HL-60 (cell line): Measurements from ENCODE around the gene PIWIL1.

Experiments used
- DNase-seq, 2 experiments: peaks; one replicate each; pipeline ENCODE4 v3.0.0-alpha.2; 2010 to 2020; ENCODE audit warnings: low read depth in 1 of 2, low spot score in 1 of 2
- H3K27ac ChIP-seq: fragments of 250-450 bp; sonication (Bioruptor Pico); replicated peaks from 2 replicates; pipeline ENCODE4 v1.5.1; 2020; ENCODE audit warnings: mild to moderate bottlenecking, moderate library complexity
- H3K27me3 ChIP-seq: fragments of 250-450 bp; sonication (Bioruptor Pico); 2 replicates; pipeline ENCODE4 v1.5.1; 2021; ENCODE audit warnings: mild to moderate bottlenecking, moderate library complexity; ENCODE audit not compliant: insufficient read depth, poor library complexity, severe bottlenecking
- H3K4me3 ChIP-seq: replicated peaks from 2 replicates; pipeline ENCODE4 v1.5.1; 2011; ENCODE audit warnings: mild to moderate bottlenecking, control low read depth, low read length; ENCODE audit not compliant: insufficient read depth
- GABPA ChIP-seq: IDR thresholded peaks from 2 replicates; pipeline ENCODE4 v1.6.1; 2012; ENCODE audit warnings: low read depth
- POLR2AphosphoS5 ChIP-seq: IDR thresholded peaks from 2 replicates; pipeline ENCODE4 v1.6.1; 2012; ENCODE audit warnings: low read depth
- SPI1 ChIP-seq: IDR thresholded peaks from 2 replicates; pipeline ENCODE4 v1.6.1; 2012; ENCODE audit warnings: low read depth, mild to moderate bottlenecking, borderline replicate concordance
- TF ChIP-seq, protein P1 (sequence below): IDR thresholded peaks from 2 replicates; pipeline ENCODE4 v1.6.1; 2012; ENCODE audit warnings: low read depth; ENCODE audit not compliant: insufficient replicate concordance
- TF ChIP-seq, protein P2 (sequence below): IDR thresholded peaks from one replicate; pipeline ENCODE4 v1.5.1; 2011; ENCODE audit warnings: low read length, control low read depth, inconsistent platforms; ENCODE audit not compliant: insufficient read depth

PIWIL1 gene

DNA sequence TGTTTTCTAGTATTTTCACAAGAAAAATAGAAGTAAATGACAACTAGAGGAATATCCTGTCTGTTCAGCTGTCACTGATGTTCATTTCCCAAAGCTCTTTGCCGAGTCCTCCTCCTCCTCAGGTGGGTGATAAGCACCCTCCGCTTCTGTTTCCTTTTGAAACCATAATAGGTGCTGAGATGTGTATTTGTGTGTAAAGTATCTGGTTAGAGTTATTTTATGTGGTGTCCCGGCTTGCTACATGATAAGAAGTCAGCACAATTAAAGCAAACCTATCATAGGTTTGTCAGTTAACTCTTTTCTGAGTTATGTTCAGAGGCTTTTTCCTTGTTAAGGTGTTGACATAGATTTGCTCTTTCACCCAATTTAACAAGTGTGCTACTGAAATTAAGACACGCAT is 82.4 kb downstream of the PIWIL1 start:
- no peak overlapping the region for H3K4me3 ChIP-seq
- no peaks in the 10 kb centered on the region for H3K27me3 ChIP-seq
- H3K27ac ChIP-seq: no peak overlapping the region
- DNase-seq: no peak
- TF ChIP-seq POLR2AphosphoS5: no peak
- TF ChIP-seq SPI1: no peak
- TF ChIP-seq, protein P1, sequence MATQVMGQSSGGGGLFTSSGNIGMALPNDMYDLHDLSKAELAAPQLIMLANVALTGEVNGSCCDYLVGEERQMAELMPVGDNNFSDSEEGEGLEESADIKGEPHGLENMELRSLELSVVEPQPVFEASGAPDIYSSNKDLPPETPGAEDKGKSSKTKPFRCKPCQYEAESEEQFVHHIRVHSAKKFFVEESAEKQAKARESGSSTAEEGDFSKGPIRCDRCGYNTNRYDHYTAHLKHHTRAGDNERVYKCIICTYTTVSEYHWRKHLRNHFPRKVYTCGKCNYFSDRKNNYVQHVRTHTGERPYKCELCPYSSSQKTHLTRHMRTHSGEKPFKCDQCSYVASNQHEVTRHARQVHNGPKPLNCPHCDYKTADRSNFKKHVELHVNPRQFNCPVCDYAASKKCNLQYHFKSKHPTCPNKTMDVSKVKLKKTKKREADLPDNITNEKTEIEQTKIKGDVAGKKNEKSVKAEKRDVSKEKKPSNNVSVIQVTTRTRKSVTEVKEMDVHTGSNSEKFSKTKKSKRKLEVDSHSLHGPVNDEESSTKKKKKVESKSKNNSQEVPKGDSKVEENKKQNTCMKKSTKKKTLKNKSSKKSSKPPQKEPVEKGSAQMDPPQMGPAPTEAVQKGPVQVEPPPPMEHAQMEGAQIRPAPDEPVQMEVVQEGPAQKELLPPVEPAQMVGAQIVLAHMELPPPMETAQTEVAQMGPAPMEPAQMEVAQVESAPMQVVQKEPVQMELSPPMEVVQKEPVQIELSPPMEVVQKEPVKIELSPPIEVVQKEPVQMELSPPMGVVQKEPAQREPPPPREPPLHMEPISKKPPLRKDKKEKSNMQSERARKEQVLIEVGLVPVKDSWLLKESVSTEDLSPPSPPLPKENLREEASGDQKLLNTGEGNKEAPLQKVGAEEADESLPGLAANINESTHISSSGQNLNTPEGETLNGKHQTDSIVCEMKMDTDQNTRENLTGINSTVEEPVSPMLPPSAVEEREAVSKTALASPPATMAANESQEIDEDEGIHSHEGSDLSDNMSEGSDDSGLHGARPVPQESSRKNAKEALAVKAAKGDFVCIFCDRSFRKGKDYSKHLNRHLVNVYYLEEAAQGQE: no peak
- TF ChIP-seq, protein P2, sequence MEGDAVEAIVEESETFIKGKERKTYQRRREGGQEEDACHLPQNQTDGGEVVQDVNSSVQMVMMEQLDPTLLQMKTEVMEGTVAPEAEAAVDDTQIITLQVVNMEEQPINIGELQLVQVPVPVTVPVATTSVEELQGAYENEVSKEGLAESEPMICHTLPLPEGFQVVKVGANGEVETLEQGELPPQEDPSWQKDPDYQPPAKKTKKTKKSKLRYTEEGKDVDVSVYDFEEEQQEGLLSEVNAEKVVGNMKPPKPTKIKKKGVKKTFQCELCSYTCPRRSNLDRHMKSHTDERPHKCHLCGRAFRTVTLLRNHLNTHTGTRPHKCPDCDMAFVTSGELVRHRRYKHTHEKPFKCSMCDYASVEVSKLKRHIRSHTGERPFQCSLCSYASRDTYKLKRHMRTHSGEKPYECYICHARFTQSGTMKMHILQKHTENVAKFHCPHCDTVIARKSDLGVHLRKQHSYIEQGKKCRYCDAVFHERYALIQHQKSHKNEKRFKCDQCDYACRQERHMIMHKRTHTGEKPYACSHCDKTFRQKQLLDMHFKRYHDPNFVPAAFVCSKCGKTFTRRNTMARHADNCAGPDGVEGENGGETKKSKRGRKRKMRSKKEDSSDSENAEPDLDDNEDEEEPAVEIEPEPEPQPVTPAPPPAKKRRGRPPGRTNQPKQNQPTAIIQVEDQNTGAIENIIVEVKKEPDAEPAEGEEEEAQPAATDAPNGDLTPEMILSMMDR: no peak
- no peak for TF ChIP-seq GABPA

DNA sequence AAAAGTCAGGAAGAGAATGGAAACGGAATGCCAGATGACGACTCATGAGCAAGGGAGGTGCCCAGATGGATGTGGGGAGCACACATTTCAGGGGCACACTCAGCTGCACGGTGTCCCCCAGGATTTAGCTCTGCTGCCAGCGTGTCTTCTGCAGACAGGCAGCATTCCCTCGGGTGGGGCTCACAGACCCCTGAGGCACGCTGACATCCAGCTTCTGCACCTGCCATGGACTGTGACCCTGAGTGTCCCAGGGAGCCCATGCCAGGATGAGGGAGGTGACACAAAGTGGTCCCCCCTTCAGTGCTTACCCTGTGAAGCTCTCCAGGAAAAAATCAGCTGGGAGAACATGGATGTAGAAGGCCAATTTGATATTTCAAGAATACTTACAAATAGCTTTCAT is 84.2 kb downstream of the PIWIL1 start:
- DNase-seq: no peak
- H3K27ac ChIP-seq: no peak overlapping the region
- TF ChIP-seq GABPA (no peak), POLR2AphosphoS5 (no peak), SPI1 (no peak)
- TF ChIP-seq, protein P2: no peak
- TF ChIP-seq, protein P1: no peak
- no peaks in the 10 kb centered on the region for H3K27me3 ChIP-seq
- no peak overlapping the region for H3K4me3 ChIP-seq
